ENCODE results near the gene HOXC4.
A peak's percentile ranks its signal among the peaks of the same experiment; 100 is the strongest.

Gene HOXC4

GRCh38 chr12:54053751-54054741 is at the start of gene HOXC4:
Gene HOXC4, plus strand, starts transcription at chr12:54053835. Its CDS starts 88 bp downstream, at chr12:54053923.
- no peak for DNase-seq

- no peak for DNase-seq
Observed at GRCh38 chr12:54004063-54004840, 49.4 kb upstream of the HOXC4 start.

- no peak for DNase-seq
Observed at GRCh38 chr12:54004841-54005530, 48.6 kb upstream of the HOXC4 start.

- DNase-seq: no peak
Observed at GRCh38 chr12:54005531-54005852, 48.1 kb upstream of the HOXC4 start.

GRCh38 chr12:54005853-54006558 is 47.6 kb upstream of the HOXC4 start:
- peak; percentile 41 for DNase-seq

GRCh38 chr12:54006559-54007220 is 46.9 kb upstream of the HOXC4 start:
- no peak for DNase-seq

- DNase-seq: no peak
Observed at GRCh38 chr12:54007538-54008259, 45.9 kb upstream of the HOXC4 start.

- no peak for DNase-seq
Observed at GRCh38 chr12:54008260-54008552, 45.4 kb upstream of the HOXC4 start.

GRCh38 chr12:54009171-54010052 is 44.2 kb upstream of the HOXC4 start:
- DNase-seq: no peak

GRCh38 chr12:54010053-54010971 is 43.3 kb upstream of the HOXC4 start:
- no peak for DNase-seq

- DNase-seq: no peak
Observed at GRCh38 chr12:54010972-54011664, 42.5 kb upstream of the HOXC4 start.

GRCh38 chr12:54011665-54012532 is 41.7 kb upstream of the HOXC4 start:
- no peak for DNase-seq

- no peak for DNase-seq
Observed at GRCh38 chr12:54012631-54013409, 40.8 kb upstream of the HOXC4 start.

- no peak for DNase-seq
Observed at GRCh38 chr12:54014377-54015017, 39.1 kb upstream of the HOXC4 start.

GRCh38 chr12:54015018-54015931 is 38.4 kb upstream of the HOXC4 start:
- DNase-seq: no peak
